HepG2 (cell line): Measurements from ENCODE around the gene INTS4. TPM values are rescaled to one million over a fixed set of nuclear protein-coding genes. Genes with fewer than 3 reads are reported as not detected.

Source experiments
- ASH2L ChIP-seq: fragments of 300-600, 200-600 bp; sonication (generic); IDR thresholded peaks from 2 replicates; pipeline ENCODE4 v1.7.0; 2017; ENCODE audit warnings: low read depth, mild to moderate bottlenecking, moderate library complexity, mixed read lengths, low read length; ENCODE audit not compliant: insufficient read length
- ATRX ChIP-seq: sonication (generic); formaldehyde crosslinking; IDR thresholded peaks from 2 replicates; pipeline ENCODE4 v1.4.0; 2020; ENCODE audit warnings: missing genetic modification reagents, borderline replicate concordance
- BORCS8-MEF2B ChIP-seq: sonication (generic); formaldehyde crosslinking; IDR thresholded peaks from 2 replicates; pipeline ENCODE4 v1.8.0; 2022; ENCODE audit warnings: mild to moderate bottlenecking, missing genetic modification reagents
- CBX1 ChIP-seq: IDR thresholded peaks from one replicate; pipeline ENCODE4 v1.6.1; 2016; ENCODE audit warnings: antibody characterized with exemption, low read depth
- DBP ChIP-seq: sonication (generic); formaldehyde crosslinking; IDR thresholded peaks from 2 replicates; pipeline ENCODE4 v1.4.0; 2020; ENCODE audit warnings: missing genetic modification reagents; ENCODE audit errors: not compliant biosample characterization
- DPF2 ChIP-seq: sonication (generic); formaldehyde crosslinking; IDR thresholded peaks from 2 replicates; pipeline ENCODE4 v1.4.0; 2020; ENCODE audit warnings: mild to moderate bottlenecking, low read depth, missing genetic modification reagents, borderline replicate concordance
- HES4 ChIP-seq: sonication (generic); formaldehyde crosslinking; IDR thresholded peaks from 2 replicates; pipeline ENCODE4 v1.9.0; 2021; ENCODE audit warnings: mild to moderate bottlenecking, missing genetic modification reagents, borderline replicate concordance
- KDM3A ChIP-seq: IDR thresholded peaks from 2 replicates; pipeline ENCODE4 v1.6.1; 2018; ENCODE audit warnings: low read depth, missing compliant biosample characterization
- NFE2L1 ChIP-seq: sonication (generic); formaldehyde crosslinking; IDR thresholded peaks from 2 replicates; pipeline ENCODE4 v1.4.0; 2020; ENCODE audit warnings: missing genetic modification reagents, mild to moderate bottlenecking, borderline replicate concordance
- NFE2L2 ChIP-seq: fragments of 150-350 bp; IDR thresholded peaks from 2 replicates; pipeline ENCODE4 v1.6.1; 2014; ENCODE audit warnings: low read length
- POLR2AphosphoS2 ChIP-seq: IDR thresholded peaks from 2 replicates; pipeline ENCODE4 v1.6.1; 2011; ENCODE audit warnings: low read depth, low read length, improper control_type of control experiment
- RFX1 ChIP-seq: fragments of 450-650 bp; IDR thresholded peaks from 2 replicates; pipeline ENCODE4 v1.6.1; 2017
- RORA ChIP-seq: sonication (generic); formaldehyde crosslinking; IDR thresholded peaks from 2 replicates; pipeline ENCODE4 v1.5.0; 2020; ENCODE audit warnings: mild to moderate bottlenecking, missing genetic modification reagents, moderate library complexity
- SMYD3 ChIP-seq: sonication (generic); formaldehyde crosslinking; IDR thresholded peaks from 2 replicates; pipeline ENCODE4 v1.8.1; 2023; ENCODE audit warnings: mild to moderate bottlenecking, missing genetic modification reagents
- SOX13 ChIP-seq, 3 experiments: fragments of 450-650 bp in 1 of 3; sonication (generic) in 1 of 3; formaldehyde crosslinking in 1 of 3; IDR thresholded peaks in 2 of 3; conservative IDR thresholded peaks in 1 of 3; 2 replicates each; pipeline versions ENCODE4 v1.5.0 to v1.6.1; 2016 to 2020; ENCODE audit warnings: antibody characterized with exemption in 1 of 3, mild to moderate bottlenecking in 1 of 3, missing compliant biosample characterization in 1 of 3, missing genetic modification reagents in 1 of 3, moderate library complexity in 1 of 3
- TFE3 ChIP-seq: IDR thresholded peaks from 2 replicates; pipeline ENCODE4 v1.6.1; 2016
- TRIM24 ChIP-seq: sonication (generic); formaldehyde crosslinking; IDR thresholded peaks from 2 replicates; pipeline ENCODE4 v1.8.0; 2022; ENCODE audit warnings: mild to moderate bottlenecking, missing genetic modification reagents
- XRCC5 ChIP-seq: fragments of 200-400 bp; formaldehyde crosslinking; optimal IDR thresholded peaks from 2 replicates; pipeline ENCODE3; 2017; ENCODE audit warnings: mild to moderate bottlenecking, low read length
- YEATS4 ChIP-seq: sonication (generic); formaldehyde crosslinking; IDR thresholded peaks from 2 replicates; pipeline ENCODE4 v1.4.0; 2020; ENCODE audit warnings: missing genetic modification reagents, borderline replicate concordance
- ZBTB3 ChIP-seq: sonication (generic); formaldehyde crosslinking; IDR thresholded peaks from 2 replicates; pipeline ENCODE4 v1.4.0; 2020; ENCODE audit warnings: low read depth, mild to moderate bottlenecking, moderate library complexity, missing genetic modification reagents, borderline replicate concordance
- ZNF24 ChIP-seq: fragments of 450-650 bp; IDR thresholded peaks from 2 replicates; pipeline ENCODE4 v1.6.1; 2017; ENCODE audit warnings: antibody characterized with exemption, mild to moderate bottlenecking
- ZNF431 ChIP-seq: sonication (generic); formaldehyde crosslinking; IDR thresholded peaks from 2 replicates; pipeline ENCODE4 v1.9.0; 2022; ENCODE audit warnings: missing genetic modification reagents, low read depth, mild to moderate bottlenecking, borderline replicate concordance
- ZNF503 ChIP-seq: sonication (generic); formaldehyde crosslinking; IDR thresholded peaks from 2 replicates; pipeline ENCODE4 v1.4.0; 2020; ENCODE audit warnings: missing genetic modification reagents
- ZNF570 ChIP-seq: sonication (generic); formaldehyde crosslinking; IDR thresholded peaks from 2 replicates; pipeline ENCODE4 v1.4.0; 2020; ENCODE audit warnings: mild to moderate bottlenecking, missing genetic modification reagents, borderline replicate concordance
- ZNF674 ChIP-seq: sonication (generic); formaldehyde crosslinking; IDR thresholded peaks from 2 replicates; pipeline ENCODE4 v1.5.0; 2020; ENCODE audit warnings: low read depth, mild to moderate bottlenecking, missing genetic modification reagents
- ZSCAN29 ChIP-seq: sonication (generic); formaldehyde crosslinking; conservative IDR thresholded peaks from 2 replicates; pipeline ENCODE4 v1.4.0; 2020; ENCODE audit warnings: mild to moderate bottlenecking, missing genetic modification reagents
- polyA plus RNA-seq, 8 experiments: library from polyadenylated mRNA; depleted of rRNA in 3 of 8; stranded (reverse) in 7 of 8; unstranded in 1 of 8; fragments of >200 nt; fragmentation: Illumina TruSeq in 4 of 8; extraction: Trizol in 4 of 8; gene quantifications; 2 replicates each; pipeline versions ENCODE4 v1.2.1 to v1.2.3, GENCODE V29; 2011 to 2016; ENCODE audit warnings: low read depth in 4 of 8, missing spikeins in 1 of 8, mixed read lengths in 1 of 8; ENCODE audit not compliant: insufficient read depth in 1 of 8
- total RNA-seq, 5 experiments: library from RNA; depleted of rRNA; stranded (reverse); fragments of >200 nt; fragmentation: Illumina TruSeq; extraction: Trizol; gene quantifications; 2 replicates each; pipeline ENCODE4 v1.2.3, GENCODE V29; 2016; ENCODE audit warnings: low read depth in 1 of 5

INTS4 gene
- total and polyA plus RNA-seq, 2 of the 13 experiments (the other 11 are each of a cell fraction or from before 2014, with no cell fraction given), result 37.3 to 44.8 TPM

GRCh38 chr11:78023426-78023825, 29.0 kb upstream of the INTS4 start (continued):
- TF ChIP-seq NFE2L2 (no peak), DBP (CRISPR knock-in tag) (no peak), CBX1 (no peak), YEATS4 (CRISPR knock-in tag) (no peak), NFE2L1 (CRISPR knock-in tag) (no peak), ZNF570 (CRISPR knock-in tag) (no peak), RORA (no peak), ZNF503 (CRISPR knock-in tag) (no peak), SOX13 (IDR thresholded peaks at IDR 0.05) (no peak), SOX13 (CRISPR knock-in tag; conservative IDR thresholded peaks at IDR 0.05 in 1 of 2, IDR thresholded peaks at IDR 0.05 in 1 of 2) (no peak), ASH2L (no peak), ZSCAN29 (0 out of 2 replicates have a peak, but pooled peaks have one; percentile 37), ZNF24 (no peak), SMYD3 (no peak), BORCS8-MEF2B (no peak), ATRX (no peak), XRCC5 (no peak), POLR2AphosphoS2 (no peak), RFX1 (no peak), ZNF674 (CRISPR knock-in tag) (no peak), ZNF431 (0 out of 2 replicates have a peak, but pooled peaks have one; percentile 1), HES4 (no peak), ZBTB3 (CRISPR knock-in tag) (0 out of 2 replicates have a peak, but pooled peaks have one; percentile 82), TFE3 (no peak), TRIM24 (CRISPR knock-in tag) (no peak), KDM3A (no peak), DPF2 (no peak)
